HepG2 (cell line): ENCODE data around the gene SGMS1. TPM values are rescaled to one million over a fixed set of nuclear protein-coding genes. Genes with fewer than 3 reads are reported as not detected.

ENCODE experiments used
- GATAD2A ChIP-seq: IDR thresholded peaks from 2 replicates; pipeline ENCODE4 v1.6.1; 2016
- HMG20A ChIP-seq: IDR thresholded peaks from 2 replicates; pipeline ENCODE4 v1.6.1; 2016; ENCODE audit warnings: borderline replicate concordance
- HMGXB3 ChIP-seq: sonication (generic); formaldehyde crosslinking; IDR thresholded peaks from 2 replicates; pipeline ENCODE4 v1.4.0; 2020; ENCODE audit warnings: missing genetic modification reagents, borderline replicate concordance
- HOXA3 ChIP-seq: sonication (generic); formaldehyde crosslinking; IDR thresholded peaks from 2 replicates; pipeline ENCODE4 v1.5.0; 2020; ENCODE audit warnings: missing genetic modification reagents
- KAT8 ChIP-seq: IDR thresholded peaks from 2 replicates; pipeline ENCODE4 v1.6.1; 2016; ENCODE audit warnings: missing genetic modification reagents, missing compliant biosample characterization
- TCF7 ChIP-seq: sonication (generic); IDR thresholded peaks from 2 replicates; pipeline ENCODE4 v1.6.1; 2016; ENCODE audit warnings: antibody characterized with exemption, low read depth
- ZBTB21 ChIP-seq: sonication (generic); formaldehyde crosslinking; IDR thresholded peaks from 2 replicates; pipeline ENCODE4 v1.4.0; 2020; ENCODE audit warnings: missing genetic modification reagents
- ZKSCAN1 ChIP-seq: fragments of 150-350 bp; IDR thresholded peaks from 2 replicates; pipeline ENCODE4 v1.6.1; 2014; ENCODE audit warnings: low read length
- ZNF180 ChIP-seq: sonication (generic); formaldehyde crosslinking; IDR thresholded peaks from 2 replicates; pipeline ENCODE4 v1.4.0; 2020; ENCODE audit warnings: low read depth, missing genetic modification reagents, borderline replicate concordance
- polyA plus RNA-seq, 8 experiments: library from polyadenylated mRNA; depleted of rRNA in 3 of 8; stranded (reverse) in 7 of 8; unstranded in 1 of 8; fragments of >200 nt; fragmentation: Illumina TruSeq in 4 of 8; extraction: Trizol in 4 of 8; gene quantifications; 2 replicates each; pipeline versions ENCODE4 v1.2.1 to v1.2.3, GENCODE V29; 2011 to 2016; ENCODE audit warnings: low read depth in 4 of 8, missing spikeins in 1 of 8, mixed read lengths in 1 of 8; ENCODE audit not compliant: insufficient read depth in 1 of 8
- total RNA-seq, 5 experiments: library from RNA; depleted of rRNA; stranded (reverse); fragments of >200 nt; fragmentation: Illumina TruSeq; extraction: Trizol; gene quantifications; 2 replicates each; pipeline ENCODE4 v1.2.3, GENCODE V29; 2016; ENCODE audit warnings: low read depth in 1 of 5
- TF ChIP-seq, protein P1 (sequence below), 2 experiments: sonication (generic) in 1 of 2; formaldehyde crosslinking in 1 of 2; IDR thresholded peaks; 2 replicates each; pipeline versions ENCODE4 v1.5.1 to v1.6.1; 2011 to 2020; ENCODE audit warnings: borderline replicate concordance in 1 of 2, low read depth in 1 of 2, low read length in 1 of 2, mild to moderate bottlenecking in 1 of 2, missing genetic modification reagents in 1 of 2, moderate library complexity in 1 of 2

The SGMS1 gene
- total and polyA plus RNA-seq, 2 of the 13 experiments (the other 11 are each of a cell fraction or from before 2014, with no cell fraction given): 6.5 to 15.1 TPM

DNA sequence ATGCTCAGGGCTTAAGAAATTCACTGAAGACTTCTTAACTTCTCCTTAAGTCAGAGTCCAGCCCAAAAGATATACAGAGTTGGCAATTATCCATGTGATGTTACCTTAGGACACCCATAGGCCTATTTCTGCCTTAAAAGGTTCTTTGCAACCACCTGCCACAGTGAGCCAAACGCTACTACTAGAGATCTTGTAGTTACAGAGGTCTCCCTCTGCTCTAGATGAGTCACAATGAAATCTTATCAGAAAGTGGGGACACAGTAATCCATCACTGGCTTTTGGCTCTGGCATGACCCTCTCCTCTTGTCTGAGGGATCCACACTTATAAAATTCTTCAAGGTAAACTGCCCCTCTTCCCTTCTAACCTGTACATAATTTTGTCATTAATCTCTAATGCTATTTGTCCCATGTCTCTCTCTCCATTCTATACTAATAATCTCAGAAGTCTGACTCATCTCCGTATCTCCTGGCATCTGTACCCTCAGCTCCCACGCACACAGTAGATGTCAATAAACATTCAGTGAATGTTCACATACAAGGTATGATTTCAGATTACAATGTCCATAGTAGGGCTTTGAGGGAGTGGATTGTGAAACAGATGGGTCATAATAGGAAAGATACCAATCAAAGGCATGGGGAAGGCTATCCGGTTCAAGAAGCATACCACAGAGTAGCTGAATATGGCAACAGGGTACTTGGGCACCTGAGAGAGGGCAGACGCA, 112.1 kb downstream of the SGMS1 start (continued):
- TF ChIP-seq HMGXB3 (CRISPR knock-in tag): peak; percentile 44; the same call in 1 of the 2 replicates
- TF ChIP-seq ZBTB21 (CRISPR knock-in tag): no peak
- peak; percentile 93 for TF ChIP-seq ZKSCAN1
- 0 out of 2 replicates have a peak, but pooled peaks have one; percentile 20 for TF ChIP-seq TCF7
- TF ChIP-seq HMG20A (CRISPR knock-in tag): peak; percentile 56; the same call in 1 of the 2 replicates
- no peak for TF ChIP-seq ZNF180 (CRISPR knock-in tag)
- TF ChIP-seq GATAD2A (CRISPR knock-in tag): peak; percentile 64; the same call in 1 of the 2 replicates
- no peak for TF ChIP-seq HOXA3 (CRISPR knock-in tag)
- TF ChIP-seq, protein P1, sequence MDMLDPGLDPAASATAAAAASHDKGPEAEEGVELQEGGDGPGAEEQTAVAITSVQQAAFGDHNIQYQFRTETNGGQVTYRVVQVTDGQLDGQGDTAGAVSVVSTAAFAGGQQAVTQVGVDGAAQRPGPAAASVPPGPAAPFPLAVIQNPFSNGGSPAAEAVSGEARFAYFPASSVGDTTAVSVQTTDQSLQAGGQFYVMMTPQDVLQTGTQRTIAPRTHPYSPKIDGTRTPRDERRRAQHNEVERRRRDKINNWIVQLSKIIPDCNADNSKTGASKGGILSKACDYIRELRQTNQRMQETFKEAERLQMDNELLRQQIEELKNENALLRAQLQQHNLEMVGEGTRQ (IDR thresholded peaks at IDR 0.05; ENCODE audit: low read depth, low read length): no peak
- TF ChIP-seq, protein P1 (CRISPR knock-in tag; IDR thresholded peaks at IDR 0.05; ENCODE audit: borderline replicate concordance): no peak
- no peak for TF ChIP-seq KAT8 (CRISPR knock-in tag)
